ENCODE results near the gene RIMBP2.

- TF ChIP-seq EZH2 (IDR thresholded peaks at IDR 0.05; ENCODE audit: insufficient read depth, poor library complexity, severe bottlenecking) (no peak), EZH2phosphoT487 (IDR thresholded peaks at IDR 0.05; ENCODE audit: insufficient read depth, low read depth) (no peak)
These were observed 166.7 kb downstream of the RIMBP2 start for GRCh38 chr12:130549361-130549760.
